DND-41 (cell line): ENCODE measurements around the gene FEZ2.

Experiments
- ATAC-seq: fragments of 200-7000 bp; cut with Tn5 transposase; 3 replicates; pipeline ENCODE4 v1.9.1; 2021; ENCODE audit warnings: low read depth; ENCODE audit not compliant: insufficient read depth
- DNase-seq: peaks from one replicate; pipeline ENCODE4 v3.0.0-alpha.2; 2020
- H2AFZ ChIP-seq: 2 replicates; pipeline ENCODE4 v1.6.0; 2012; ENCODE audit warnings: low read depth, low read length
- H3K27ac ChIP-seq: 2 replicates; pipeline ENCODE4 v1.5.1; 2012; ENCODE audit warnings: low read length, inconsistent platforms
- H3K27me3 ChIP-seq: fragments of 200-600 bp; sonication (generic); 2 replicates; pipeline ENCODE4 v1.6.0; 2012; ENCODE audit warnings: low read length, mild to moderate bottlenecking, inconsistent platforms; ENCODE audit not compliant: insufficient read depth, poor library complexity
- H3K36me3 ChIP-seq: 2 replicates; pipeline ENCODE4 v1.5.1; 2012; ENCODE audit warnings: low read length, inconsistent platforms; ENCODE audit not compliant: insufficient read depth
- H3K4me1 ChIP-seq: 2 replicates; pipeline ENCODE4 v1.5.1; 2012; ENCODE audit warnings: mild to moderate bottlenecking, low read length; ENCODE audit not compliant: insufficient read depth
- H3K4me2 ChIP-seq: 2 replicates; pipeline ENCODE4 v1.6.0; 2012; ENCODE audit warnings: mild to moderate bottlenecking, moderate library complexity, low read length, inconsistent platforms; ENCODE audit not compliant: insufficient read depth
- H3K4me3 ChIP-seq, 2 experiments: fragments of 200-600 bp in 1 of 2; shearing (Covaris generic) in 1 of 2; 2 replicates each; pipeline ENCODE4 v1.5.1; 2012 to 2016; ENCODE audit warnings: inconsistent platforms in 2 of 2, low read length in 2 of 2, mild to moderate bottlenecking in 2 of 2, low read depth in 1 of 2, moderate library complexity in 1 of 2
- H3K79me2 ChIP-seq: 2 replicates; pipeline ENCODE4 v1.6.0; 2012; ENCODE audit warnings: low read length, inconsistent platforms; ENCODE audit not compliant: insufficient read depth
- H3K9ac ChIP-seq: 2 replicates; pipeline ENCODE4 v1.6.0; 2012; ENCODE audit warnings: low read depth, mild to moderate bottlenecking, inconsistent platforms, low read length, moderate library complexity
- H3K9me3 ChIP-seq: 2 replicates; pipeline ENCODE4 v1.5.1; 2012; ENCODE audit warnings: low read length, moderate library complexity, mild to moderate bottlenecking, inconsistent platforms; ENCODE audit not compliant: insufficient read depth, severe bottlenecking
- H4K20me1 ChIP-seq: 2 replicates; pipeline ENCODE4 v1.6.0; 2012; ENCODE audit warnings: low read length; ENCODE audit not compliant: insufficient read depth
- CTCF ChIP-seq: IDR thresholded peaks from 2 replicates; pipeline ENCODE4 v1.5.1; 2012; ENCODE audit warnings: borderline replicate concordance, low read length, moderate library complexity, mild to moderate bottlenecking; ENCODE audit not compliant: poor library complexity, severe bottlenecking; ENCODE audit errors: extremely low read depth
- EZH2 ChIP-seq: IDR thresholded peaks from 3 replicates; pipeline ENCODE4 v1.6.1; 2012; ENCODE audit warnings: borderline replicate concordance, low read depth, mild to moderate bottlenecking, moderate library complexity, low read length, inconsistent platforms; ENCODE audit not compliant: severe bottlenecking

The FEZ2 gene

DNA sequence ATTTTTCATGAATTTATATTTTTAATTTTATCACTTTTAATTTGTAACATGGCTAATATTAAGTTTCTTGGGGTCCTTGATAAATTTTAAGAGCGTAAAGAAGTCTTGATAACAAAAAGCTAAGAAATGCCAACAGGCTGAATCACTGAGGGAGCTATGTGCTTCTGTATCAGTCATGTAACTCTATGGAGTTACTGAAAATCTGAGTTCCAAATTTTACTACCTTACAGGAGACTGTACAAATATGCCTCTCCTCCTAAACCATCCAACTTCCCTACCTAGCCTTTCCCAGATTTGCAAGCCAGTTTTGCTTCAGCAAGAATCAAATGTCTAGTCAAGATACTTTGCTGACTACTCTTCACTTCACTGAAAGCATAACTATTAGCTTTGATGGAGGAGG is 35.7 kb downstream of the FEZ2 start:
- Histone ChIP-seq H3K4me3 (no peak overlapping the region), H3K9me3 (no peaks in the 10 kb centered on the region), H4K20me1 (no peaks in the 10 kb centered on the region), H3K27me3 (no peaks in the 10 kb centered on the region), H2AFZ (no peak overlapping the region), H3K4me2 (no peak overlapping the region), H3K27ac (no peak overlapping the region), H3K36me3 (peaks cover 23% of the 10 kb centered on the region; the same call in 1 of the 2 replicates), H3K4me1 (no peaks in the 10 kb centered on the region), H3K9ac (no peak overlapping the region), H3K79me2 (no peaks in the 10 kb centered on the region)
- TF ChIP-seq EZH2 (no peak), CTCF (no peak)
- ATAC-seq (no peak), DNase-seq (no peak)

DNA sequence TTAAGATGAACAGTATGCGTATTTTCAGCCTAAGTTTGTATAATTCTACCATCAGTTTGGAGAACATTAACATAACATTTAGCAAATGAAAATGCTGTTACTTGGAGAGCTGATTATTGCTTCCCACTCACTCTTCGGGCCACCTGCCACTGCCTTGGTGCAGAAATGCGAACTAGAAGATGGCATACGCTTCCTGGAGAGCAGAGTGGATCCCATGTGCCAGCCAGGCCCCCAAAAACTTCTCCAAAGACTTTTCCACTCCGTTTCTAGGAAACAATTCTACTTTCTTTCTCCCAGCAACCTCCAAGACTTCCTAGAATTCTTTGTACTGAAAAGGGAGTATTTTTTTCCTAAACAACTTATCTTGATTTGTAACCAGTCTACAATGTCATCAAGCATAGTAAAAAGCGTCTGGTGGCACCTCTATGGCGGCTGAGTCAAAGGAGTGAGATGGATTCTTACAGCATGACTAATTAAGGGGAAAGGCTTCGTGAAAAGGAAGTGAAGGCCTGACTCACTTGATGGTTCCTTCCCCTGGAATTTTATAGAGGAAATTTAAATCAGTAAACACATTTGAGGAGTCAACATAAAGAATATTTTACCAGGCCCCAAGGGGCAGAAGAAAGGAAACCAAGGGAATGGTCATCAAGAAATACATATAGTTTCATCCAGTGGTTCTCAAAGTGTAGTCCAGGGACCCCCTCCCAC is 36.6 kb downstream of the FEZ2 start:
- H3K9ac ChIP-seq = no peak overlapping the region

DNA sequence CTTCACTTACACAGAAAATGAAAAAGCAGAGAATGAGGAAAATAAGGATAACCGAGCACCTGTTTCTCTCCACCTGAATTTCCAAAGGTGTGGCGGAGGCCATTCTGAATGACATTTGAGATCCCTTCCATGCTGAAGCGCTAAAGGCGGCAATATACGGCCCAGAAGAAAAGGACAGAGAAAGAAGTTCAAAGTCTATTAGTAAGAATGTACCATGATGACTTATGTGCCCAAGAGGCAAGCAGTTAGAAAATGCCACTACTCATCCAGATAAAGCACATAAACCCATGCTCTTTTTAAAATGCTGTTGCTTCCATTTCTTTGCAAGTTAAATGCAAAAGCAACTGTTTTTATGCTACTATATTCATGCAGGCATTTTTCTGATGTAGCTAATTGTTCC is 37.2 kb downstream of the FEZ2 start:
- H3K4me2 ChIP-seq = no peak overlapping the region
- ATAC-seq (no peak), DNase-seq (no peak)
- TF ChIP-seq CTCF (no peak), EZH2 (no peak)
- peaks cover 17% of the 10 kb centered on the region; the same call in 1 of the 2 replicates for H3K36me3 ChIP-seq
- H3K9ac ChIP-seq = no peak overlapping the region
- H3K4me3 ChIP-seq = no peak overlapping the region
- no peak overlapping the region for H3K27ac ChIP-seq
- H3K9me3 ChIP-seq = no peaks in the 10 kb centered on the region
- H2AFZ ChIP-seq = no peak overlapping the region
- H4K20me1 ChIP-seq = no peaks in the 10 kb centered on the region
- H3K27me3 ChIP-seq = no peaks in the 10 kb centered on the region
- H3K4me1 ChIP-seq = no peaks in the 10 kb centered on the region
- H3K79me2 ChIP-seq = no peaks in the 10 kb centered on the region

More for the DNA sequence above, 36.6 kb downstream of the FEZ2 start:
- H4K20me1 ChIP-seq = no peaks in the 10 kb centered on the region
- H3K27ac ChIP-seq = no peak overlapping the region
- H3K36me3 ChIP-seq = peaks cover 16% of the 10 kb centered on the region; the same call in 1 of the 2 replicates
- no peak overlapping the region for H3K4me3 ChIP-seq
- H2AFZ ChIP-seq = no peak overlapping the region
- ATAC-seq (no peak), DNase-seq (no peak)
- no peaks in the 10 kb centered on the region for H3K4me1 ChIP-seq
- no peaks in the 10 kb centered on the region for H3K27me3 ChIP-seq
- TF ChIP-seq CTCF (no peak), EZH2 (no peak)
- no peak overlapping the region for H3K4me2 ChIP-seq
- no peaks in the 10 kb centered on the region for H3K79me2 ChIP-seq
- H3K9me3 ChIP-seq = no peaks in the 10 kb centered on the region
